ENCODE data around the gene ARMC5.
A peak's percentile ranks its signal among the peaks of the same experiment; 100 is the strongest.

Gene ARMC5

DNA sequence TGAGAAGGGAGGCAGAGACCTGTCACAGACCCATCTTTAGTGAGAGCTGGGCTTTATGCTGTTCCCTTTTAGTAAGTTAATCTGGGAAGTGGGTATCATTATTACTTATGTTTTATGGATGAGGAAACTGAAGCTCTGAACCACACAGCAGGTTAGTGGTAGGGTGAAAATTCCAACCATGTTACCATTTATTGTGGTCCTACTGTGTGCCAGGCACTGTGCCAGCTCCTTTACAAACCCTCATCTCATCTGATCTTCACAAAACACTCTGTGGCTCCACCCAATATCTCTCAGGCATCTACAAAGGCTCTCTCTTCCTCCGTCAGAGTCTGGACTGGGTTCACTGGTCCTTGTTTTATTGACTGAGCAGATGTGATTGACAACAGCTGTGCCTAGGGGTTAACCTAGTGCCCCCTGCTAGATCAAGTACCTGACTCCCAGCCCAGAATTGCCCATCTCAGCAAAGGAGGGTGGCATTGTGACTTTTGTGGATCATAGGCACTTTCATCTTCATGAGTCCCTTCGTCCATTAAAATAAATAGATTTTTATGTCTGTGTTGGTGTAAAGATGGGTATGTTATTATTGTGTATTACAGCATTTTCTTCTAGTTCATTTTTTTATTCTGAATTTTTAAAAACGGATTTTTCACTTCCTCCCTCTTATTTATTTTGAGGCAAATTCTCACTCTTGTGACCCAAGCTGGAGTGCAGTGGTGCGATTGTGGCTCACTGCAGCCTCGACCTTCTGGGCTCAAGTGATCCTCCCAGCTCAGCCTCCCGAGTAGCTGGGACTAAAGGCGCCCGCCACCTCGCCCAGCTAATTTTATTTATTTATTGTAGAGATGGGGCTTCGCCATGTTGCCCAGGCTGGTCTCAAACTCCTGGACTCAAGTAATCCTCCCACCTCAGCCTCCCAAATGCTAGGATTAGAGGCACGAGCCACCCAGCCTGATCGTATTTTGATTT, 15.8 kb downstream of the ARMC5 start:
- DNase-seq, result no peak

DNA sequence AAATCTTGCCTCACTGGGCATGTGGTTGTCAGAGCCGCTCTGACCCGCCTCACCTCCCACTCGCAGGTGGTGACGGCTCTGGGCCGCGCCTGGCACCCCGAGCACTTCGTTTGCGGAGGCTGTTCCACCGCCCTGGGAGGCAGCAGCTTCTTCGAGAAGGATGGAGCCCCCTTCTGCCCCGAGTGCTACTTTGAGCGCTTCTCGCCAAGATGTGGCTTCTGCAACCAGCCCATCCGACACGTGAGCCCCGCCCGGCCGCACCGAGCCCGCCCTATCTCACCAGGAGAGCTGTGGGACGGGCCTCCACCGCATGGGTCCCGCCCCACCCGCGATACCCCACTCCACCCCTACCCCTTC, 16.6 kb downstream of the ARMC5 start:
- no peak overlapping the region for H3K27ac ChIP-seq
- H3K4me3 ChIP-seq, result no peak overlapping the region

More for the DNA sequence above, 15.8 kb downstream of the ARMC5 start:
- Histone ChIP-seq H3K4me3 (no peak overlapping the region), H3K9me3 (no peaks in the 10 kb centered on the region), H3K27me3 (no peaks in the 10 kb centered on the region), H3K27ac (peak overlapping the region in 1 of 2 donors; percentile 99), H3K4me1 (peaks cover 0 to 30% (median 26%) of the 10 kb centered on the region in 4 donors), H3K36me3 (peaks cover 46 to 55% (median 50%) of the 10 kb centered on the region in 3 donors)
- TF ChIP-seq, protein P1, sequence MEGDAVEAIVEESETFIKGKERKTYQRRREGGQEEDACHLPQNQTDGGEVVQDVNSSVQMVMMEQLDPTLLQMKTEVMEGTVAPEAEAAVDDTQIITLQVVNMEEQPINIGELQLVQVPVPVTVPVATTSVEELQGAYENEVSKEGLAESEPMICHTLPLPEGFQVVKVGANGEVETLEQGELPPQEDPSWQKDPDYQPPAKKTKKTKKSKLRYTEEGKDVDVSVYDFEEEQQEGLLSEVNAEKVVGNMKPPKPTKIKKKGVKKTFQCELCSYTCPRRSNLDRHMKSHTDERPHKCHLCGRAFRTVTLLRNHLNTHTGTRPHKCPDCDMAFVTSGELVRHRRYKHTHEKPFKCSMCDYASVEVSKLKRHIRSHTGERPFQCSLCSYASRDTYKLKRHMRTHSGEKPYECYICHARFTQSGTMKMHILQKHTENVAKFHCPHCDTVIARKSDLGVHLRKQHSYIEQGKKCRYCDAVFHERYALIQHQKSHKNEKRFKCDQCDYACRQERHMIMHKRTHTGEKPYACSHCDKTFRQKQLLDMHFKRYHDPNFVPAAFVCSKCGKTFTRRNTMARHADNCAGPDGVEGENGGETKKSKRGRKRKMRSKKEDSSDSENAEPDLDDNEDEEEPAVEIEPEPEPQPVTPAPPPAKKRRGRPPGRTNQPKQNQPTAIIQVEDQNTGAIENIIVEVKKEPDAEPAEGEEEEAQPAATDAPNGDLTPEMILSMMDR (IDR thresholded peaks at IDR 0.05), result no peak
- intact Hi-C loops (cut with DNase I; ENCODE audit: low total_unique reads), result loop anchor here (2.0 kb wide), 1 partner anchor 16 kb away; the partner anchor contains the start of gene ARMC5

DNA sequence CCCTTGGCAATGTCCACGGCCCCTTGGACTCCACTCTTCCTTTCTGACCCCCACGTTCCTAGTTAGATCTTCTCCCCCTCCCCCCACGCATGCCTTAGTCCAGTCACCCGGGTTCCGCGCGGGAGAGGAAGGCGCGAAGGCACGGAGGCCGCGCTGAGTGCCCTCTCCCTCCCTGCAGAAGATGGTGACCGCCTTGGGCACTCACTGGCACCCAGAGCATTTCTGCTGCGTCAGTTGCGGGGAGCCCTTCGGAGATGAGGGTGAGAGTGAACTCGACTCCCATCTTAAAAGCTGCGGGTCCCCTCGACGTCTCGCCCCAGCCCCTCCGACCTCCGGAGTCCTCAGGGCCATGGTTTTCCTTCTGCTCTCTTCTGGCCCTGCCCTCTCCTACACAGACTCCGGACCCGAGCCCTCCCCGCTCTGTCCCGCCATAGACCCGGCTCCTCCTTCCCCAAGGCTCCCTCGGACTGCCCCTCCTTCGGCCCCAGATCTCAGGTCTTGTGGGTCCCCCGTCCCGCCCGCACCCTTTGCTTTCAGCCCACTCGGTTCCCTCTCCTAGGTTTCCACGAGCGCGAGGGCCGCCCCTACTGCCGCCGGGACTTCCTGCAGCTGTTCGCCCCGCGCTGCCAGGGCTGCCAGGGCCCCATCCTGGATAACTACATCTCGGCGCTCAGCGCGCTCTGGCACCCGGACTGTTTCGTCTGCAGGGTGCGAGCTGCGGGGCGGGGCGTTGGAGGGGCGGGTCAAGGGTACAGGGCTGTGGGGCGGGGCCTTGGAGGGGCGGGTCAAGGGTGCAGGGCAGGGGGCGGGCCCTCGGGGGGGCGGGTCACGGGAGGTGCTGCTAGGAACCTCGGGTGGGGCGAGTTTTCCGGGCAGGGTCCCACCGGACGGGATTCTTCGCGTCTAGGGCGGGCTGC, 17.3 kb downstream of the ARMC5 start:
- peak overlapping the region; percentile 23 to 32 for H3K4me3 ChIP-seq
- peak; percentile 74 to 81 for DNase-seq
- H3K4me1 ChIP-seq, result peaks cover 0 to 24% (median 15%) of the 10 kb centered on the region in 4 donors
- TF ChIP-seq, protein P1 (IDR thresholded peaks at IDR 0.05), result no peak
- H3K27ac ChIP-seq, result peak overlapping the region in 1 of 2 donors; percentile 17
- H3K36me3 ChIP-seq, result peaks cover 46 to 55% (median 50%) of the 10 kb centered on the region in 3 donors
- H3K9me3 ChIP-seq, result no peaks in the 10 kb centered on the region
- H3K27me3 ChIP-seq, result no peaks in the 10 kb centered on the region
- intact Hi-C loops (cut with DNase I; ENCODE audit: low total_unique reads), result no loop called here

More for the DNA sequence above, 16.6 kb downstream of the ARMC5 start:
- TF ChIP-seq, protein P1 (IDR thresholded peaks at IDR 0.05), result no peak
- Histone ChIP-seq H3K4me1 (peaks cover 0 to 30% (median 20%) of the 10 kb centered on the region in 4 donors), H3K27me3 (no peaks in the 10 kb centered on the region), H3K36me3 (peaks cover 46 to 55% (median 50%) of the 10 kb centered on the region in 3 donors), H3K9me3 (no peaks in the 10 kb centered on the region)
- intact Hi-C loops (cut with DNase I; ENCODE audit: low total_unique reads), result loop anchor here (2.0 kb wide), 1 partner anchor 17 kb away; the partner anchor contains the start of gene ARMC5
- no peak for DNase-seq

DNA sequence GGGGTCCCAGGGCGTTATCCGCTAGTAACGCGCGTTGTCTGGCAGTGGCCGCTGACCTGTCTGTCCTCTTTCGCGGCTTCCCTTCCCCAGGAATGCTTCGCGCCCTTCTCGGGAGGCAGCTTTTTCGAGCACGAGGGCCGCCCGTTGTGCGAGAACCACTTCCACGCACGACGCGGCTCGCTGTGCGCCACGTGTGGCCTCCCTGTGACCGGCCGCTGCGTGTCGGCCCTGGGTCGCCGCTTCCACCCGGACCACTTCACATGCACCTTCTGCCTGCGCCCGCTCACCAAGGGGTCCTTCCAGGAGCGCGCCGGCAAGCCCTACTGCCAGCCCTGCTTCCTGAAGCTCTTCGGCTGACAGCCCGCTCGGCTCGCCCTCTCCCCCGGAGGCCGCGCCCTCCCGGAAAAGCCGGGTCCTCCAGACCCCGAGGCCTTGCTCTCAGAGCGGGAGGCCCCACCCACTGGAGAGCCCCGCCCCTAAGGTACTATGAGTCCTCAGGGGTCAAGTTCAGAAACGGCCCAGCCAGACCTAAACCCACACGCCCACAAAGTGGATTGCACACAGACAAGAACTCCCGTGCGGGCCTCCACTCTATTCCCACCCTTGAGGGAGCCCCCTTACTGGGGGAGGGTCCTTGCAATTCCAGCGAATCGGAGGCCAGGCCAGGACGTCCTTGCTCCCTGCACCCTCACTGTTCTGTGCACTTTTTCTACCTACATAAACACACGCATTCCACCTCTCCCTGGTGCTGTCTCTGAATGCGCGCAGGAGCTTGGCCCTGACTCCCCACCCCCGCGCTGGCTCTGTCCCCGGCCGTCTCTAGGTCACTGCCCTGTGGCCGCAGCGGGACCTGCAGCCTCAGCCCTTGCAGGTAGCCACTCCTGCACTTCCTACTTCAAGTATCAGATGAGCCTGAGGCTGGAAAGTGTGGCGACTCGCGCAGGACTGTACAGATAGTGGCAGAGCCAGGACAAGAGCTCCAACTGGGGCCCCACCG, 18.2 kb downstream of the ARMC5 start:
- no peaks in the 10 kb centered on the region for H3K27me3 ChIP-seq
- peak overlapping the region; percentile 23 to 32 for H3K4me3 ChIP-seq
- no peak for DNase-seq
- intact Hi-C loops (cut with DNase I; ENCODE audit: low total_unique reads), result no loop called here
- H3K4me1 ChIP-seq, result peaks cover 0 to 22% (median 14%) of the 10 kb centered on the region in 4 donors
- TF ChIP-seq, protein P1 (IDR thresholded peaks at IDR 0.05), result no peak
- peaks cover 46 to 55% (median 50%) of the 10 kb centered on the region in 3 donors for H3K36me3 ChIP-seq
- H3K9me3 ChIP-seq, result no peaks in the 10 kb centered on the region
- peak overlapping the region in 1 of 2 donors; percentile 17 for H3K27ac ChIP-seq
